SK-N-SH treated with all-trans-retinoic acid at 6 μM for 48 hours (cell line): ENCODE results near the gene RBFA.
A peak's percentile ranks its signal among the peaks of the same experiment; 100 is the strongest.

Source experiments
- ATAC-seq: fragments of 200-7000 bp; cut with Tn5 transposase; 3 replicates; pipeline ENCODE4 v1.9.1; 2020; ENCODE audit warnings: mild to moderate bottlenecking, moderate library complexity
- ARNTL ChIP-seq: fragments of 450-650 bp; formaldehyde crosslinking; IDR thresholded peaks from 2 replicates; pipeline ENCODE4 v1.5.0; 2020; ENCODE audit warnings: low read depth, mild to moderate bottlenecking, moderate library complexity, borderline replicate concordance
- BACH2 ChIP-seq: fragments of 250-450 bp; sonication (Bioruptor Pico); IDR thresholded peaks from 2 replicates; pipeline ENCODE4 v1.9.0; 2021; ENCODE audit warnings: mild to moderate bottlenecking, borderline replicate concordance
- CREB5 ChIP-seq: fragments of 250-450 bp; sonication (Bioruptor Pico); IDR thresholded peaks from 2 replicates; pipeline ENCODE4 v1.5.1; 2020; ENCODE audit warnings: low read depth, mild to moderate bottlenecking, moderate library complexity
- CSDC2 ChIP-seq: fragments of 250-450 bp; sonication (Bioruptor Pico); IDR thresholded peaks from 2 replicates; pipeline ENCODE4 v1.5.0; 2020; ENCODE audit warnings: mild to moderate bottlenecking, moderate library complexity
- CSRNP3 ChIP-seq: fragments of 250-450 bp; sonication (Bioruptor Pico); IDR thresholded peaks from 2 replicates; pipeline ENCODE4 v1.5.1; 2021; ENCODE audit warnings: mild to moderate bottlenecking, moderate library complexity
- ESRRG ChIP-seq: fragments of 250-450 bp; sonication (Bioruptor Pico); IDR thresholded peaks from 2 replicates; pipeline ENCODE4 v1.6.1; 2021; ENCODE audit warnings: mild to moderate bottlenecking
- ISL1 ChIP-seq: fragments of 250-450 bp; sonication (Bioruptor Pico); IDR thresholded peaks from 2 replicates; pipeline ENCODE4 v2.1.2; 2022; ENCODE audit warnings: mild to moderate bottlenecking, moderate library complexity
- OSR1 ChIP-seq: fragments of 250-450 bp; sonication (Bioruptor Pico); IDR thresholded peaks from 2 replicates; pipeline ENCODE4 v1.8.0; 2022; ENCODE audit warnings: moderate library complexity, mild to moderate bottlenecking, inconsistent platforms
- POU6F1 ChIP-seq: fragments of 250-450 bp; sonication (Bioruptor Pico); IDR thresholded peaks from 2 replicates; pipeline ENCODE4 v1.8.0; 2021; ENCODE audit warnings: low read depth, mild to moderate bottlenecking, moderate library complexity, borderline replicate concordance
- PPARA ChIP-seq: fragments of 250-450 bp; sonication (Bioruptor Pico); IDR thresholded peaks from 2 replicates; pipeline ENCODE4 v1.5.0; 2020; ENCODE audit warnings: mild to moderate bottlenecking, borderline replicate concordance
- RARB ChIP-seq: fragments of 250-450 bp; sonication (Bioruptor Pico); IDR thresholded peaks from 2 replicates; pipeline ENCODE4 v1.8.0; 2021; ENCODE audit warnings: mild to moderate bottlenecking, moderate library complexity
- SNAI2 ChIP-seq: fragments of 250-450 bp; sonication (Bioruptor Pico); IDR thresholded peaks from 2 replicates; pipeline ENCODE4 v1.5.0; 2020; ENCODE audit warnings: mild to moderate bottlenecking, moderate library complexity
- TCF4 ChIP-seq: fragments of 250-450 bp; sonication (Bioruptor Pico); IDR thresholded peaks from 2 replicates; pipeline ENCODE4 v1.8.0; 2021; ENCODE audit warnings: mild to moderate bottlenecking, moderate library complexity, borderline replicate concordance
- TOX ChIP-seq: fragments of 250-450 bp; sonication (Bioruptor Pico); IDR thresholded peaks from 2 replicates; pipeline ENCODE4 v1.8.0; 2021; ENCODE audit warnings: mild to moderate bottlenecking, moderate library complexity, borderline replicate concordance
- ZC3H10 ChIP-seq: fragments of 250-450 bp; sonication (Bioruptor Pico); IDR thresholded peaks from 2 replicates; pipeline ENCODE4 v1.5.1; 2021; ENCODE audit warnings: mild to moderate bottlenecking, moderate library complexity
- ZFP3 ChIP-seq: fragments of 250-450 bp; sonication (Bioruptor Pico); IDR thresholded peaks from 2 replicates; pipeline ENCODE4 v1.5.0; 2020; ENCODE audit warnings: mild to moderate bottlenecking, moderate library complexity
- ZFP30 ChIP-seq: fragments of 450-650 bp; formaldehyde crosslinking; IDR thresholded peaks from 2 replicates; pipeline ENCODE4 v1.5.0; 2022; ENCODE audit warnings: mild to moderate bottlenecking, moderate library complexity
- ZNF565 ChIP-seq: fragments of 450-650 bp; formaldehyde crosslinking; conservative IDR thresholded peaks from 2 replicates; pipeline ENCODE4 v1.5.0; 2020; ENCODE audit warnings: low read depth, mild to moderate bottlenecking, moderate library complexity
- ZNF70 ChIP-seq: fragments of 450-650 bp; formaldehyde crosslinking; IDR thresholded peaks from 2 replicates; pipeline ENCODE4 v1.5.0; 2020; ENCODE audit warnings: mild to moderate bottlenecking, moderate library complexity
- ZNF8 ChIP-seq: fragments of 450-650 bp; formaldehyde crosslinking; IDR thresholded peaks from 2 replicates; pipeline ENCODE4 v1.5.0; 2020; ENCODE audit warnings: mild to moderate bottlenecking, moderate library complexity
- TF ChIP-seq, protein P1 (sequence below): fragments of 250-450 bp; sonication (Bioruptor Pico); IDR thresholded peaks from 2 replicates; pipeline ENCODE4 v1.5.0; 2020; ENCODE audit warnings: mild to moderate bottlenecking, moderate library complexity
- TF ChIP-seq, protein P2 (sequence below): fragments of 250-450 bp; sonication (Bioruptor Pico); IDR thresholded peaks from 2 replicates; pipeline ENCODE4 v1.8.0; 2020; ENCODE audit warnings: mild to moderate bottlenecking, moderate library complexity, borderline replicate concordance

The RBFA gene

GRCh38 chr18:79987566-79987965 lies 46.7 kb upstream of the RBFA start:
- ATAC-seq: 0 out of 3 replicates have a peak, but pooled peaks have one; percentile 3
- no peak for TF ChIP-seq ZC3H10 (CRISPR knock-in tag)
- no peak for TF ChIP-seq ARNTL
- TF ChIP-seq ZNF70 (CRISPR knock-in tag): no peak
- no peak for TF ChIP-seq ZNF565
- TF ChIP-seq ZFP30 (CRISPR knock-in tag): no peak
- TF ChIP-seq, protein P1, sequence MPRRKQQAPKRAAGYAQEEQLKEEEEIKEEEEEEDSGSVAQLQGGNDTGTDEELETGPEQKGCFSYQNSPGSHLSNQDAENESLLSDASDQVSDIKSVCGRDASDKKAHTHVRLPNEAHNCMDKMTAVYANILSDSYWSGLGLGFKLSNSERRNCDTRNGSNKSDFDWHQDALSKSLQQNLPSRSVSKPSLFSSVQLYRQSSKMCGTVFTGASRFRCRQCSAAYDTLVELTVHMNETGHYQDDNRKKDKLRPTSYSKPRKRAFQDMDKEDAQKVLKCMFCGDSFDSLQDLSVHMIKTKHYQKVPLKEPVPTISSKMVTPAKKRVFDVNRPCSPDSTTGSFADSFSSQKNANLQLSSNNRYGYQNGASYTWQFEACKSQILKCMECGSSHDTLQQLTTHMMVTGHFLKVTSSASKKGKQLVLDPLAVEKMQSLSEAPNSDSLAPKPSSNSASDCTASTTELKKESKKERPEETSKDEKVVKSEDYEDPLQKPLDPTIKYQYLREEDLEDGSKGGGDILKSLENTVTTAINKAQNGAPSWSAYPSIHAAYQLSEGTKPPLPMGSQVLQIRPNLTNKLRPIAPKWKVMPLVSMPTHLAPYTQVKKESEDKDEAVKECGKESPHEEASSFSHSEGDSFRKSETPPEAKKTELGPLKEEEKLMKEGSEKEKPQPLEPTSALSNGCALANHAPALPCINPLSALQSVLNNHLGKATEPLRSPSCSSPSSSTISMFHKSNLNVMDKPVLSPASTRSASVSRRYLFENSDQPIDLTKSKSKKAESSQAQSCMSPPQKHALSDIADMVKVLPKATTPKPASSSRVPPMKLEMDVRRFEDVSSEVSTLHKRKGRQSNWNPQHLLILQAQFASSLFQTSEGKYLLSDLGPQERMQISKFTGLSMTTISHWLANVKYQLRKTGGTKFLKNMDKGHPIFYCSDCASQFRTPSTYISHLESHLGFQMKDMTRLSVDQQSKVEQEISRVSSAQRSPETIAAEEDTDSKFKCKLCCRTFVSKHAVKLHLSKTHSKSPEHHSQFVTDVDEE: no peak
- no peak for TF ChIP-seq ESRRG
- no peak for TF ChIP-seq OSR1
- TF ChIP-seq PPARA: no peak
- no peak for TF ChIP-seq CSRNP3 (CRISPR knock-in tag)
- no peak for TF ChIP-seq TCF4
- TF ChIP-seq SNAI2 (CRISPR knock-in tag): no peak
- TF ChIP-seq TOX (CRISPR knock-in tag): no peak
- TF ChIP-seq, all 23 proteins: peak for 0

GRCh38 chr18:79988071-79988450 lies 46.2 kb upstream of the RBFA start:
- peak; percentile 79; the same call in 1 of the 2 replicates for TF ChIP-seq SNAI2 (CRISPR knock-in tag)
- no peak for TF ChIP-seq OSR1
- TF ChIP-seq, all 23 proteins: peak for 1
- peak; percentile 70 for ATAC-seq

DNA sequence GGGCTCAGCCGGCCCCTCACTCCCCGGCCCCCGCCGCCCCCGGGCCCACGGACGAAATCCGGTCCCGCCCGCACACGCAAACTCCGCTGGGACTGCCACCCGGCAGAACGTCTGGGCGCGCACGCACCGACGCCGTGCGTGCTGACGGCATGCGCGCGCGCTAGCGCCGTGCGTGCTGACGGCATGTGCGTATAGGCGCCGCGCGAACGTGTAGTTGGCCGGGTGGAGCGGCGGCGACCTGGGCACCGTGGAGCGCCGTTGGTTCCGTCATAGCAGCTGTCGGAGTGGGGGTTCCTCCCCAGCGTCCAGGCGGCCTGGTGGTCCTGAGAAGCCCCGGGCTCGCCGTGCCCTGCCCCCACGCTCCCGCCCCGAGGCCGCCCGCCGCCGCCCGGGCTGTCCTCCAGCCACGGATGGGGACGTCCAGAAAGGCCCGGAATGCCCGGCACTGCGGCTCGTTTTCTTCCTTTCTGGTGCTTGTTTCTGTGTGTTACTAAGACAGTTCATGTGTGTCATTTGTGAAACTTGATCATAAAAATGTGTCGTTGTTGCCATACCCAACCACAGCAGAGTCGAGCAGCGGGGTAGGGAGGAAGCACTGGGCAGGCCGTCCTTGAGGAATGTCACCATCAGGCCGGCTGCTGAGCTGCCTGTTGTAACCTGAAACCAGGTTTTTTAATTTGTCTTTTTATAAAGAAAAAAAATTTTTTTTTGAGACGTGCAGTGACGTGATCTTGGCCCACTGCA lies 45.6 kb upstream of the RBFA start, which contains the start of gene TXNL4A:
Gene TXNL4A, minus strand, starts transcription at position 113 of the 744 bp plus-strand sequence. CDS start 171 bp downstream, outside the sequence.
- ATAC-seq: peak; percentile 98
- TF ChIP-seq ZFP3 (CRISPR knock-in tag): 0 out of 2 replicates have a peak, but pooled peaks have one; percentile 15
- no peak for TF ChIP-seq ARNTL

DNA sequence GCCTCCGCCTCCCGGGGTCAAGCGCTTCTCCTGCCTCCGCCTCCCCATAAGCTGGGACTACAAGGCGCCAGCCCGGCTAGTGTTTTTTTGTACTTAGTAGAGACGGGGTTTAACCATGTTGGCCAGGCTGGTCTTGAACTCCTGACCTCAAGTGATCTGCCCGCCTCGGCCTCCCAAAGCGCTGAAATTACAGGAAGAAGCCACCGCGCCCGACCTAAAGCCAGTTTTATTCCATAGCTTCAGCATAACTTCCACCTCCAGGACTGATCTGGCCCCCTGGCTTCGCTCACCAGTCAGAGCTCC lies 45.1 kb upstream of the RBFA start:
- TF ChIP-seq CSDC2 (CRISPR knock-in tag) (no peak), CSRNP3 (CRISPR knock-in tag) (no peak), POU6F1 (CRISPR knock-in tag) (no peak), ZNF8 (CRISPR knock-in tag) (no peak), ARNTL (no peak), ISL1 (CRISPR knock-in tag) (no peak), RARB (CRISPR knock-in tag) (no peak), ESRRG (no peak), OSR1 (no peak), CREB5 (CRISPR knock-in tag) (no peak), ZC3H10 (CRISPR knock-in tag) (no peak), ZFP3 (CRISPR knock-in tag) (no peak), ZFP30 (CRISPR knock-in tag) (no peak), BACH2 (CRISPR knock-in tag) (no peak), PPARA (no peak), ZNF565 (no peak)
- TF ChIP-seq, protein P1: no peak
- TF ChIP-seq, protein P2, sequence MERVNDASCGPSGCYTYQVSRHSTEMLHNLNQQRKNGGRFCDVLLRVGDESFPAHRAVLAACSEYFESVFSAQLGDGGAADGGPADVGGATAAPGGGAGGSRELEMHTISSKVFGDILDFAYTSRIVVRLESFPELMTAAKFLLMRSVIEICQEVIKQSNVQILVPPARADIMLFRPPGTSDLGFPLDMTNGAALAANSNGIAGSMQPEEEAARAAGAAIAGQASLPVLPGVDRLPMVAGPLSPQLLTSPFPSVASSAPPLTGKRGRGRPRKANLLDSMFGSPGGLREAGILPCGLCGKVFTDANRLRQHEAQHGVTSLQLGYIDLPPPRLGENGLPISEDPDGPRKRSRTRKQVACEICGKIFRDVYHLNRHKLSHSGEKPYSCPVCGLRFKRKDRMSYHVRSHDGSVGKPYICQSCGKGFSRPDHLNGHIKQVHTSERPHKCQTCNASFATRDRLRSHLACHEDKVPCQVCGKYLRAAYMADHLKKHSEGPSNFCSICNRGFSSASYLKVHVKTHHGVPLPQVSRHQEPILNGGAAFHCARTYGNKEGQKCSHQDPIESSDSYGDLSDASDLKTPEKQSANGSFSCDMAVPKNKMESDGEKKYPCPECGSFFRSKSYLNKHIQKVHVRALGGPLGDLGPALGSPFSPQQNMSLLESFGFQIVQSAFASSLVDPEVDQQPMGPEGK (CRISPR knock-in tag): no peak
- no peak for ATAC-seq
